ENCODE results near the gene UBE3C.
A peak's percentile ranks its signal among the peaks of the same experiment; 100 is the strongest.
"Not testable (repeated sequence)": the region's sequence is repeated elsewhere in the genome, so short reads cannot be mapped to it uniquely, and the experiment has no call there.

UBE3C gene

DNA sequence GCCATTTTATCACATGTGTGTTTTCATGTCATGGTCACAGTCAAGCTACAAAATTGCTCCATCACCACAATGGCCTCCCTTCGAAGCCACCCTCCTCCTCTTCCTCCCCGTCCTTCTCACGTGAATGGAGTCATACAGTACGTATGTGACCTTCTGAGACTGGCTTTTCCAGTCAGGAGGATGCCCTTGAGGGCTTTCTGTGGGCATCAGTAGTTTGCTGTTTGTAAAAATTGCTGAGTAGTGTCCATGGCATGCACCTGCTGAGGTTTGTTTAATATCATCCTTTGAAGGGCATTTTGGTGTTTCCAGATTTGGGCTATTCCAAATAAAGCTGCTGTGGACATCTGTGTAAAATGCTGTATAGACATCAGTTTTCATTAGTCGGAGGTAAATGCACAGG, 5.9 kb upstream of the UBE3C start:
- no peak for DNase-seq

DNA sequence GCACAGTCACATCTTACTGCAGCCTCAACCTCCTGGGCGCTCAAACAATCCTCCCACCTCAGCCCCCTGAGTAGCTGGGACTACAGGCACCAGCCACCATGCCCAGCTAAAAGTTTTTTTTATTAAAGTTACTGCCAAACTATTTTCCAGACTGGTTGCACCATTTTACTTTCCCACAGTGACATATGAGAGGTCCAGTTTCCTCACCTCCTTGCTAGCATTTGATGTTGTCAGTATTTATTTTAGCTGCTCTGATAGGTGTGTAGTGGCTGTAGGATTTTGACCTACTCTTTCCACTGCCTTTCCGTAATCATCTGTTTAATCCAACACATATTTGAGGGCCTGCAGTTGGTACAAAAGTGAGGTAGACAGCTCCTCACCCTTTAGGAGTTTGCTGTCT, 5.4 kb upstream of the UBE3C start:
- no peak for DNase-seq

DNA sequence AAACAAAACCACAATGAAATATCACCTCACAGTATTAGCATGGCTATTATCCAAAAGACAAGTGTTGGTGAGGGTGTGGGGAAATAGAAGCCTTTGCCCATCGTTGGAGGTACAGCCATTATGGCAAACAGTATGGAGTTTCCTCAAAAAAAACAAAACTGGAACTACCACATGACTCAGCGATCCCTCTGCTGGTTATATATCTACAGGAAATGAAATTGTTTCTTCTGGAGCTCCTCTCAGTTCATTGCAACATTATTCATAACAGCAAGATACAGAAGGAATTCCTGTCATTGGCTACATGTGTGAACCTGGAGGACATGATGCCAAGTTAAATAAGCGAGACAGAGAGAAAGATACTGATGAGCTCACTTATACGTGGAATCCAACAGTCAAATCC, 2.4 kb upstream of the UBE3C start:
- DNase-seq = no peak

DNA sequence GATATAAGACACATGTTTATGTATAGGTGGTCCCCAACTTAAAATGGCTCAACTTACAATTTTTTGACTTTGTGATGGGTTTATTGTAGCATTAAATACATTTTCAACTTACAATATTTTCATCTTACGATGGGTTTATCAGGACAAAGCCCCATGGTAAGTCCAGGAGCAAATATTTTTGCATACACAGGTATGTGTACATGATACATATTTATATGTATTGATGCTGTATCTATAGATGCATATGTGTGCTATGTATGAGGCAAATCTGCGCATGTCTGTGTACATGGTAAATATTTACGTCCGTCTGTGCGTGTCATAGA, 664 bp upstream of the UBE3C start:
- DNase-seq = no peak

DNA sequence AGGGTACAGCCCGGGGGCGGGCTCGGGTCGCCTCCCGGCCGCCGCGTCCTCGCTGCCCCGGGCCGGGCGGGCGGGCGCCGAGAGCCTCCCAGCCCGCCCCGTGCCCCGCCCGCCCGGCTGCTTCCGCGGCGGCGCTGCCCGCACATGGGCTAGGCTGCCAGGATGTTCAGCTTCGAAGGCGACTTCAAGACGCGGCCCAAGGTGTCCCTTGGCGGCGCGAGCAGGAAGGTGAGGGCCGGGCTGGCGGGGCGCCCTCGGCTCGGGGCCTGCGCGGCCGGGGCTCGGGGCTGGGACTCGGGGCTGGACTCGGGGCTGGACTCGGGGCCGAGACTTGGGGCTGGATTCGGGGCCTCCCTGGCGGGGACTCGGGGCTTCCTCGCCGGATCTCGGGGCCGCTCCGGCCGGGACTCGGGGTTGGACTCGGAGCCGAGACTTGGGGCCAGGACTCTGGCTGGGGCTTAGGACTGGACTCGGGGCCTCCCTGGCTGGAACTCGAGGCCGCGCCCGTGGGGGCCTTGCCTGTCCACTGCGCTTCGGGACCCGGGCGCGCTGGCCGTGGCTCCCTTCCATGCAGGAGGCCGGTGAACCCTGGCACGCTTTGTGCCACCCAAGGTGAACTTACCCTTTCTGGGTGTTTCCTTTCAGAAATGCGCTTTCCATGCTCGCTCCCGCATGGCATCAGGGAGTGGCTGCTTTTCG, 534 bp downstream of the UBE3C start:
- DNase-seq = no peak

DNA sequence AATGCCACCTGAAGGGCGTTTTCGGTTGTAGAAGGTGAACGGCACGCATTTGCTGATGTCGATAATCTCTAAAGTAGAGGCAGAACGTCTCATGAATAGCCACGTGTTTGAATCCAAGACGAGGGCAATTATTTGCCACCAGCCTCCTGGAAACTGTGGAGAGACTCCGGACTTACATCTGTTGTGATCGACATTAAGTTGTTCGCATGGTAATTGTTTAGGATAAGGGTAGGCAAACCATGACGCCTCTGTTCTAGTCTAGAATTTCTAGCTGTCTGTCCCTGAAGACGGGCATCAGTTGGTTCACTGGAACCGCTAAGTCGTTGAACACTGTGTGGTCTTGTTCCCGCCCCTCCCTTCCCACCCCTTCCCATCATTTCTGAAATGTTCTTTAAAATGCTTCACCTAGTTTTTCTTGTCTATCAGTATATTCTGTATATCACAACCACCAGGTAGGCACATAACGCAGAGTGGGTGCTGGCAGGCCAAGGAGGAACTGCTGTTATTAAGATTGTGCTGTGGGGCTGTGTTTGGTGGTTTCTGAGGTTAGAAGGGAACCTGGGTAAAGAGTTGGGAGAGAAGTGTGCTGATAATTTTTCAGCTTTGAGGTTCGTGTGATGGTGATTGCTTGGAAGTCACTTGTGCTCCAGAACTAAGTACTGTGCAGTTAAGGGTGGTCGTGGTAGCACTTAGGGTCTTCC, 1.2 kb downstream of the UBE3C start:
- DNase-seq = no peak

DNA sequence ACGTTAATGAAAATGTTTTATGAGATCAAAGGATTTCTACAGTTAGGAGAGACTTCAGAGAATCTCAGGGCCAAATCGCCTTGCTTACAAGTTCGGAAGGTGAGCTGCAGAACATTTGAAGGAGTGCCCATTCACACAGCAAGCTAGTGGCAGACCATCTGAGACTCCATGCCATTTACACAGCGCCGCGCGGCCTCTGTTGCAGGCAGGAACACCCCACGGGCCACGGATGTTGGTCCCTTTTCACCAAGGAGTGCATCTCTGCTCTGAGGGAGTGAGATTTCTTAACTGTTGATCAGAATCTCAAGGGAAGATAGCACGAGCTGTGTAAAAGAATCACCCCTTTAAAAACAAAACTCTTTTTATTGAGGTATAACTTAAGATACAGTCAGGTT, 1.8 kb downstream of the UBE3C start:
- no peak for DNase-seq

DNA sequence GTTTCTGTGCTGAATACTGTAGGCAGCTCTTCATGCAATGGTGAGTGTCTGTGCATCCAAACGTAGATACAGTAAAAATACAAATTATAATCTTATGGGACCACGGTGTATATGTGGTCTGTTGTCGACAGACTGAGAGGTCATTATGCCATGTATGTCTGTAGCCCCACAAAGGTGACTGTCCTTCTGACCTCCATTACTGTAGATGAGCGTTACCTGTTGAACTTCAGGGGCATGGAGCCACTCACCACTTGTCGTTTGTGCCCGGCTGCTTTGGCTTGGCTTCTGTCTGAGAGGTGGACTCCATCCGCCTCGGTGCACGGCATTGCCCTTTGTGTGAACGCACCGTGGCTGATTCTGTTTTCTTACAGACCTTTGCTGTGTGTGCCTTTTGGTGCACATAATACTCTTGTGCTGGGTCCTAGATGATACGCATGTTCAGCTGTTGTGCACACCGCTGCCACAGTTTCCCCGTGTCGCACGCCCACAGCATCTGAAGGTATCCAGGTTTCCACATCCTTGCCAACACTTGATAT, 2.9 kb downstream of the UBE3C start:
- DNase-seq = no peak

DNA sequence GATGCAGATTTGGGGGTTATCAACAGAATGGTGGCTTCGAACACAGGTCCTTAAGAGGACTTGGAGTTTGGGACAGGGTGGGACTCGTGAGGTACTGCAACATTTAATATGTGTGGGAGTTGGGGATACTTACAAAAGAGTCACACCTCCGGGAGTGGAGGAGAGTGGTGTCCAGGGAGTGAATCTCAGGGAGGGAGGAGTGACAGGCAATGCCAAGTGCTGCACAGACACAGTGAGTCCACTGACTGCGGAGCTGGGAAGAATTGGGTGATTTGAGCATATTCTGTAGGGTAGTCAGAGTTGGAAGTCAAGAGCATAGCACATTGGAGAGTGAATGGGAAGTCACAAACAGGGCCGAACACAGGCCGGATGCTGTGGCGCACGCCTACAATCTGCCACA, 5.1 kb downstream of the UBE3C start:
- DNase-seq = no peak

DNA sequence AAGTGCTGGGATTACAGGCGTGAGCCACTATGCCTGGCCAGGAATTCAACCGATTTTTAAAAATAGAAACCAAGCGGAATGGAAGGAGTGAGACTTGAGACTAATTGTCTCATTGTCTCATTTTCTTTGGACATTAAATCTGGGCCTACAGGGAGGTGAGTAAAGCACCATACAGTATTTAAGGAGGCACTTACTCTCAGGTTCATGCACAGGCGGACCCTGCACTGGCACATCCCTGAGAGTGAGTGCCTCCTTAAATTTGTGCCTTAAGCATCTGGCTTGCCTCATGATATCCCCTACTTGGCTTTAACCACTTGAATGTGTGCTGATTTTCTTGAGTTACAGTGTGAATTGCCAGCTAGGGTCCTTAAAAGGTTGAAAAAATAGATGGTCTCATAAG, 10.6 kb downstream of the UBE3C start:
- no peak for DNase-seq

DNA sequence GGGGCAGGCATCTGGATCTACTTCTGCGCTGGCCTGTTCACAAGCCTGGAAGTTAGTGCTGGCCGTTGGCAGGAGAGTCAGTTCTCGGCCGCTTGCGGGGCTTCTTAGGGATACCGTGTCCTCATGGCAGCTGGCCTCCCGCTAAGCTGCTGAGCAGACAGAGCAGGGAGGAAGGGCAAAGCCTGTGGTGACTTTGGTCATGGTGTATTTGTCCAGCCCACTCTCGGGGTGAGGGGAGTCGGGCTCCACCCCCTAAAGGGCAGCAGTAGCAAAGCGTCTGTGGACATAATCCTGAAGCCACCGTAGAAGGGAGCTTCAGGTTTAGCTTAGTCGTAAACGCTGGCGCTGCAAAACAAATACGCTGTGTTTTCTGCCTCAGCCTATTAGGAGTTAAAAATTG, 12.2 kb downstream of the UBE3C start:
- peak; percentile 68 for DNase-seq

DNA sequence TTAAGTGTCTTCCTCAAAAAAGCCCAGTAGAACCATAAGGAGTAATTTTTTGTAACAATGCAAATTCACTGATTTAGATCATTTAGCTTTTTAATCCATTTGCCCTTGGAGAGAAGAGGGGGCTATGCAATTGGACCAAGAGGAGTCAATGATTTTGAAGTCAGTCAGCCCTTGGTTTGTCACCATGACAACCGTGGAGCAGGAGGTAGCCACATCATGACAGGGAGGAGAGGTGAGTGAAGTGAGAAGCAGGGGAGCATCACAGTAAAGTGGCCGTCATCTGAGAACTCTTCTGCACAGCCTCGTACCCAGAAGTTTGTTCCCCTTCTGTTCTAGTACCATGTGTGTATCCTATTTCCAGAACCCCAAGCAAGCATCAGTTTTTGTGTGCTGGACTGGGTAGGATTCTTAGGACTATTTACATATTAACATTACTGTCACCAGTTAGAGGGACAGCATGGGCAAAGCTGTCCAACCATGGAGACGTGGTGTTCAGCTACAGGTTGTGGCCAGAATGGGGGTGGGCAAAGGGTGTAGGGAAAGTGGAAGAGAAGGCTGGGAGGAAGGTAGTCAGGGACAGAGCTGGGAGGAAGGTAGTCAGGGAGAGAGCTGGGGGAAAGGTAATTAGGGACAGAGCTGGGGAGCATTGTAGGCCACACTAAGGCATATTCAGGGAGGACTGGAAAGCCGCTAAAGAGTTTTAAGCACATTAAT, 13.1 kb downstream of the UBE3C start:
- no peak for DNase-seq

DNA sequence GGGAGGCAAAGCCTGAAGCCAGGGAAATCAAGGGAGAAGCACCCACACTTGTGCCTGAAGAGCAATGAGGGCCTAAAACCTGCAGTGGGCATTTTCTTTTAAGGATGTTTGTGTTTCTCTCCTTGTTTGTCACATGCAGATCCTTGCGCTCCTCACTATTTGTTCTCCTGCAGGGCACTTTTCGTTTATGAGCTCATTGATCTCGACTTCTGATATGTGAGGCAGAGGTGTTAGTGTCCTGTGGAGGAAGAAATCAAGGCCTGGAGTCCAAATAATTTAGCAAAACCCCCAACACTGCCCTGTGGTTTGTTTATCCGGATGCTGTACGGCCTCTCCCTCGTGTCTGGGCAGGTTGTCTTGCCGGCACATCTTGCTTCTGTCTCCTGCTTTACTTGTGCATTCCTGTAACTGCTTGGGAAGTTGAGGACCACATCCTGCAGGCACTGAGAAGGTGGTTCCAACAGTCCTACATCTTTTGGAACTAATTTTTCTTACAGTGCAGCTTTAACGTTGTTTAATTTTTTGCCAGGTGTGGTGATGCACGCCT, 13.7 kb downstream of the UBE3C start:
- DNase-seq = no peak

DNA sequence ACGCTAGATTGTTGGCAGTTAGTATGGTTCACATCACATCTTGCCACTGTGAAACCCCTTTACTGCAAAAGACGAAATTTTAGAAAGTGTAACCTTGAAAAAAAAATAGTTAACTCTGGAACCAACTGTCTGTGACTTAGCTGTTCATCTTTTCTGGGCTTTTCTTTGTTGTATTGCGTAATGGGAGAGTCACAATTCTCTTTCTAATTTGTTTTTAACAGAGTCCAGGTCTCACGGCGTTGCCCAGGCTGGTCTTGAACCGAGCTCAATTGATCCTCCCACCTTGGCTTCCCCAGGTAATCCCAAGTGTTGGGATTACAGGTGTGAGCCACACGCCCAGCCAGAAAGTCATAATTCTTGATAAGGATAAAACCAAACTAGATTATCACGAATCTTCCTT, 14.5 kb downstream of the UBE3C start:
- no peak for DNase-seq

DNA sequence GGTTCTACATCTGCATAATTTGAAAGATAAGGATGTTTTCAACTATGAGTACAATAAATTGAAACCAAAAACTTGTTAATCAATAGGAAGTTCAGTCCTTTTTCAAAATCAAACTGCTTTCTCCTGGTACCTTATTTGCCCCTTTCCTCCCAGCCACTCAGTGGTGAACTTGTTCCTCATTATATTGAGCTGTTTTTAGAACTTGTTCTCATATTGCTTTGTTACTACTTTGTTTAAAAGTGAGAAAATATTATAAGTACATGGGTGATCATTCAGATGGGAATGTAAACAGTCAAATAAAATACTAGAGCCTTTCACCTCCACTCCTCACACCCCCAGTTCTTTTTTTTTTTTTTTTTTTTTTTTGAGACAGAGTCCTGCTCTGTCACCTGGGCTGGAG, 17.2 kb downstream of the UBE3C start:
- no peak for DNase-seq

DNA sequence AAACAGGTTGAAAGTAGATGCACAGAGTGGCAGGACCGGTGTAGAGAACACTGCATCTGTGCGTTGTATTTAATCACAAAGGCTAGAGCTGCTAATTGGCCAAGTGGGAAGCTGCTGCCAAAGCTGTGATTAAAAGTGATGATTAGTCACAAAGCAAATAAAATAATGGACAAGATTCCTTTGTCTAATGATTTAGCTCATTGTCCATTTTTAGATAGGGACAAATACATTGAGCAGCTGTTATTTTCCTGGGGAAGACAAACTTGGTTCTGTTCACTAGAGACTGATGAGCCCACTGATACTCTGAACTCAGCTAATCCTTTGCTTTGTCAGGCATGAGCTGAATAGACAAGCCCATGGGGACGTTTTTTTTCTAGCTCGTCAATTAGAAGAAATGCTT, 19.7 kb downstream of the UBE3C start:
- DNase-seq = no peak

DNA sequence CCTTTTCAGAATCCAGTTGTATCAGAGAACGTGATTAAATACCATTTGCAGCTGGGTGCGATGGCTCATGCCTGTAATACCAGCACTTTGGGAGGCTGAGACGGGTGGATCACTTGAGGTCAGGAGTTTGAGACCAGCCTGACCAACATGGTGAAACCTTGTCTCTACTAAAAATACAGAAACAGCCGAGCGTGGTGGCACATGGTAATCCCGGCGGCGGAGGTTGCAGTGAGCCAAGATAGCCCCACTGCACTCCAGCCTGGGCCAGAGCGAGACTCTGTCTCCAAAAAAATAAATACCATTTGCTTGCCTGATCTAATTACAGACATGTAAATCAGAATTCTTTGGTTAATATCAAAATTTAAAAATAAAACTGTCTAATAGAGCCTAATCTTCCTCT, 20.8 kb downstream of the UBE3C start:
- DNase-seq = not testable (repeated sequence)

DNA sequence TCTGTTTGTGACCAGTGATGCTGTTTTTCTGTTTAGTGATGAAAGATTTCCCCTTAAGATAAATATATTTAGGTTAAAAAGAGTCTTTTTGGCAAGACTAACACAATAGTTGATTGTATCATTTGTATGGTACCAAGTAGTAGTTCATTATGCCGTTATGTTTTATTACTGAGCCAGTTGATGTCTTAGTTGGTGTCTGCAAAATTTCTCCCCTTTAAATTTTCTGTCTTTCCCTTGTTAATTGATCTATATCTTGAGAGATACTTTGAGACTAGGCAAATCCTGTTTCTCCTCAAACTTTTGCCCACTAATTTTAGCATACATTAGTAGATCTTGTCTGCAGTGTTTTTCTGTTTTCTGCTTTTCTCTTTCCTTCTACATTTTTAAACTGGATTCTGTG, 21.7 kb downstream of the UBE3C start:
- DNase-seq = no peak

DNA sequence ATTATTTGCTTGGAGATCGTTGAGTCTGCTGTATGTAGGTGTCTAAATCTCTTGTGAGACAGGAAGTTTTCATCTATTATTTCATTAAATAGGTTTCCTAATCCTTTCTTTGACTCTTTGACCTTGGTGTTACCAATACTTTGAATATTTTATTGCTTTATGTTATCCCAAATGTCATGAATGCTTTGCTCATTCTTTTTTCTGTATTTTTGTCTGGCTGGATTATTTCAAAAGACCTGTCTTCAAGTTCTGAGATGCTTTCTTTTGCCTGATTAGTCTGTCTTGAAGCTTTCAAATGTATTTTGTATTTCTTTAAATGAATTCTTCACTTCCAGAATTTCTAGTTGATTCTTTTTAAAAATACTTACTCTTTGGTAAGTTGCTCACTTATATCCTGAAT, 27.3 kb downstream of the UBE3C start:
- no peak for DNase-seq

DNA sequence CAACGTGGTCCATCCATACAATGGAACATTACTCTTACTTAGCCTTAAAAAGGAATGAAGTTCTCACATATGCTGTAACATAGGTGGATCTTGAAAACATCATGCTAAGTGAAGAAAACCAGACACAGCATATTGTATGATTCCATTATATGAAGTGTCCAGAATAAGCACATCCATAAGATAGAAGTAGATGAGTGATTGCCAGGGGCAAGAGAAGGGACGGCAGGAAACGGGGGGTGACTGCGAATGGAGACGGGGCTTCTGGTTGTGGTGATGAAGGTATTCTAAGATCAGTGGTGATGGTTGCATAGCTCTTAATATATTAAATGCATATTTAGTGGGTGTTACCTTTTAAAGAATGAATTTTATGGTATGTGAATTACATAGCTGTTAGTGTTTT, 29.8 kb downstream of the UBE3C start:
- DNase-seq = no peak

DNA sequence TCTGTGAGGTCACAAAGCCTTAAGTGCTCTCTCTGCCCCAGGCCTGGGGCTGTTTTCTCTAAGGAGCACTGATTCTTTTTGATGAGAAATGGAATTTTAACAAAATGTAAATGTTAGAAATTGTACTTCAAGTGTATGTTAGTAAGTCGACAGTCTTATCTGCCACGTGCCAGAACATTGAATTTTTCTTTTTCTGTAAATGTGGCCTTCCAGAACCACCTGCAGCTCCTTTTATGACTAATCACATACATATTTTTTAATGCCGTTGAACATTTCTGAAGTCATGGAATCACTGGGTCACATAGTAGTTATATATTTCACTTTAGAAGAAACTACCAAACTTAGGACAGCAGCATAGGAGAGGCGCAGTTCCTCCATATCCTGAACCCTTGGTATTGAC, 38.0 kb downstream of the UBE3C start:
- DNase-seq = no peak

DNA sequence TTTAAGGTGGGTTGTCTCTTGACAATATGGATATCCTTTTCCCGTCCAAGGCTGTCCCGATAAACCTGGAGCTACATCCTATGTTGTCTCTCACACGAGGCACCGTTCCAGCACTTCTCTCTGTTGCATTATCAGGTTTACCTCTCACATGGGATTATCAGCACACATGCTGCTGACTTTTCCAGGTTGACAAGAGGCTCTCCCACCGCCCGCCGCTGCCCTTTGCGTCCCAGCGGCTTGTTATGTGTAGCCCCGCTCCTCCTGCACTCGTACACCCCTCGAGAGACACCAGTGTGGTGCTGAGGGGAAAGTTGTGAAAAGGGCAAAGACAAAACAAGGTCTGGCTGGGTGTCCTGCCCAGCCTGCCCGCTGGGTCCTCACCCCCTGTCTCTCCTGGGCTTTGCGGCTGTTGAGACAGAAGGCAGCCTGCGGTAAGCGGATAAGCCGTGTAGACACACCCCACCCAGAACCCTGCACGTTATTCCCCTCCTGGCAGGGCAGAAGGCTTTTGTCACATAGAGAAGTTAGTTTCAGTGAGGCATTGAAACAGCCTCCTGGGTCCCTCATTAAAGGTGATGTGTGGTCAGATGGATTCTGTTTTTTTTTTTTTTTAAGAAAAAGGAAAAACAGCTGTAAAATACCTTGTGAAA, 38.7 kb downstream of the UBE3C start:
- no peak for DNase-seq

DNA sequence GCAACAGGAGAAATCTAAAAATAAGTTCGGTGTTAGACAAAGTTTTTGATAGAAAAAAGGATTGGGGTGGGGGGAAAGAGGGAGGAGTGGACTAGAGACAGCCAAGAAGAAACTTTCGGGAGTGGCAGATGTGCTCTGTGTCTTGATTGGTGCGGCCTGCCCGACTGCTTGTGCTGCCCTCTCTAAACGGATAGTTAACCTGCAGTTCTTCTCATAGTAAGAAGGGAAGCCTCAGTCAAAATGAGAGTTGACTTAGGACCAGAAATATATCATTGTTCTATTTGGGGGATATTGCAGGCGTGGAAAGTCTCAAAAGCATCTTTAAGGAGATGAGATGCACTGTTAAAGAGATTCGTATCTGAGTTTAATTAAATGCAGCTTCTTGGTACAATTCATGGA, 39.3 kb downstream of the UBE3C start:
- DNase-seq = no peak

DNA sequence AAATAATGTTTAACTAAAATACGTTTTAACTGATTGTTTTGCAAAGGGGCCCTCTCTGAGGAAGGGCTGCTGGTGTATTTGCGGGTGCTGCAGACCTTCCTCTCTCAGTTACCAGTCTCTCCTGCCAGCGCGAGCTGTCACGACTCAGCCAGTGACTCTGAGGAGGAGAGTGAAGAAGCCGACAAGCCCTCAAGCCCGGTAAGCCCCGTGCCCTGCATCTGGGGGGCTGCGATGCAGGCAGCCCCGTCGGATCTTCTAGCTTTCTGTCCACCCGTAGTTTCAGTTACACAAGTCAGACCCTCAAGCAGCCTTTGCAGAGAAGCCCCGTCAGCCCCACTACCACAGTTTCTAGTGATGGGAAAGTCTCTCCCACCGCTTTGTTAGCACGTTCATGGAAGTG, 45.1 kb downstream of the UBE3C start:
- DNase-seq = no peak

Data from NCI-H510A (cell line).